ENCODE measurements around the gene PPP3R1. TPM values are rescaled to one million over a fixed set of nuclear protein-coding genes. Genes with fewer than 3 reads are reported as not detected.

The PPP3R1 gene
- total RNA-seq, 2 experiments from 2014 or later: 15.1 to 90.3 TPM

GRCh38 chr2:68293755-68294154 is 41.4 kb upstream of the PPP3R1 start:
- no peak overlapping the region for H2AFZ ChIP-seq (ENCODE audit: low read length)
- no peaks in the 10 kb centered on the region for H3K36me3 ChIP-seq (ENCODE audit: insufficient read depth, low read length)
- no peak overlapping the region for H3K4me2 ChIP-seq (ENCODE audit: low read length)
- TF ChIP-seq EZH2phosphoT487 (IDR thresholded peaks at IDR 0.05; ENCODE audit: borderline replicate concordance, low read depth, low read length) (no peak), CTCF (conservative IDR thresholded peaks at IDR 0.05; ENCODE audit: low read length) (no peak)
- BruUV-seq (replicated peaks): no TSS peak
- no peaks in the 10 kb centered on the region for H3K9me2 ChIP-seq (ENCODE audit: insufficient read depth, low read length)
- no peak overlapping the region for H3K27ac ChIP-seq (ENCODE audit: low read depth, low read length, poor library complexity, severe bottlenecking)
- intact Hi-C loops (cut with micrococcal nuclease; ENCODE audit: unreplicated experiment): loop anchor here (2.0 to 5.0 kb wide), 3 partner anchors 69 to 561 kb away; no protein-coding TSS in a partner anchor
- H3K4me1 ChIP-seq (ENCODE audit: insufficient read depth, low read length, poor library complexity, severe bottlenecking): peaks cover 24% of the 10 kb centered on the region
- no peaks in the 10 kb centered on the region for H3K9me3 ChIP-seq (ENCODE audit: low read length)
- POLR2A ChIA-PET: interaction anchor here (0.5 to 0.7 kb wide), 2 partner anchors 11 to 199 kb away, joined by 3 read pairs; no protein-coding TSS in a partner anchor
- no peaks in the 10 kb centered on the region for H4K20me1 ChIP-seq (ENCODE audit: insufficient read depth, low read length)
- DNase-seq (ENCODE audit: low spot score): no peak
- no peaks in the 10 kb centered on the region for H3K79me2 ChIP-seq (ENCODE audit: insufficient read depth, low read depth, low read length)
- CTCF ChIA-PET (ENCODE audit: unreplicated experiment): no interaction called here
- H3K4me3 ChIP-seq (ENCODE audit: low read depth, low read length, poor library complexity, severe bottlenecking): no peak overlapping the region

DNA sequence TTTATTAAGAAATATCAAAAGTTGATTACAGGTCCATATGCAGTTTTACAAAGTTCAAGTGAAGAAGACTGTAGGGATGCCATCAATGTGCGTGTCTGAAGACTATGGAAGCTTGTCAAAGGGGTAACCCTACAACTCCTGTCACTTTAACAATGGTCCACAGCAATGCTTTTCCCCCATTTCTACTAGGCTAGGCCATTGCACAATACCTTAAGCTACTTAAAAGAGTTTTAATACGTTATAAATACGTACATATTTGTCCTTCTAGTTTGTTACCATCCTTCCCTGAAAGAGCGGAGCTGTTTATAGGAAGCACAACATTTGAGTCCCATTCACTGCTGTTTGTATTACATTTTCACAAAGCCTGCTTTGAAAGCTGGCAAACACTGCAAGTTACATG is 40.7 kb upstream of the PPP3R1 start:
- no peaks in the 10 kb centered on the region for H4K20me1 ChIP-seq (ENCODE audit: insufficient read depth, low read length)
- no TSS peak for BruUV-seq (replicated peaks)
- DNase-seq (ENCODE audit: low spot score): no peak

More for the DNA sequence above, 40.7 kb upstream of the PPP3R1 start:
- Histone ChIP-seq H3K4me2 (ENCODE audit: low read length) (no peak overlapping the region), H3K4me3 (ENCODE audit: low read depth, low read length, poor library complexity, severe bottlenecking) (no peak overlapping the region), H3K9me2 (ENCODE audit: insufficient read depth, low read length) (no peaks in the 10 kb centered on the region), H3K27ac (ENCODE audit: low read depth, low read length, poor library complexity, severe bottlenecking) (no peak overlapping the region), H3K36me3 (ENCODE audit: insufficient read depth, low read length) (no peaks in the 10 kb centered on the region), H3K79me2 (ENCODE audit: insufficient read depth, low read depth, low read length) (no peaks in the 10 kb centered on the region), H3K4me1 (ENCODE audit: insufficient read depth, low read length, poor library complexity, severe bottlenecking) (peaks cover 24% of the 10 kb centered on the region), H2AFZ (ENCODE audit: low read length) (no peak overlapping the region), H3K9me3 (ENCODE audit: low read length) (no peaks in the 10 kb centered on the region)
- ChIA-PET POLR2A (interaction anchor here (0.6 to 1.3 kb wide), 2 partner anchors 167 to 397 kb away, joined by 3 read pairs; no protein-coding TSS in a partner anchor), CTCF (ENCODE audit: unreplicated experiment) (interaction anchor here (0.5 kb wide), 1 partner anchor 62 kb away, joined by 3 read pairs; no protein-coding TSS in a partner anchor)
- intact Hi-C loops (cut with micrococcal nuclease; ENCODE audit: unreplicated experiment): loop anchor here (5.0 kb wide), 2 partner anchors 261 to 561 kb away; no protein-coding TSS in a partner anchor
- TF ChIP-seq EZH2phosphoT487 (IDR thresholded peaks at IDR 0.05; ENCODE audit: borderline replicate concordance, low read depth, low read length): no peak
- no peak for TF ChIP-seq CTCF (conservative IDR thresholded peaks at IDR 0.05; ENCODE audit: low read length)
